ENCODE measurements around the gene CTCFL.

DNA sequence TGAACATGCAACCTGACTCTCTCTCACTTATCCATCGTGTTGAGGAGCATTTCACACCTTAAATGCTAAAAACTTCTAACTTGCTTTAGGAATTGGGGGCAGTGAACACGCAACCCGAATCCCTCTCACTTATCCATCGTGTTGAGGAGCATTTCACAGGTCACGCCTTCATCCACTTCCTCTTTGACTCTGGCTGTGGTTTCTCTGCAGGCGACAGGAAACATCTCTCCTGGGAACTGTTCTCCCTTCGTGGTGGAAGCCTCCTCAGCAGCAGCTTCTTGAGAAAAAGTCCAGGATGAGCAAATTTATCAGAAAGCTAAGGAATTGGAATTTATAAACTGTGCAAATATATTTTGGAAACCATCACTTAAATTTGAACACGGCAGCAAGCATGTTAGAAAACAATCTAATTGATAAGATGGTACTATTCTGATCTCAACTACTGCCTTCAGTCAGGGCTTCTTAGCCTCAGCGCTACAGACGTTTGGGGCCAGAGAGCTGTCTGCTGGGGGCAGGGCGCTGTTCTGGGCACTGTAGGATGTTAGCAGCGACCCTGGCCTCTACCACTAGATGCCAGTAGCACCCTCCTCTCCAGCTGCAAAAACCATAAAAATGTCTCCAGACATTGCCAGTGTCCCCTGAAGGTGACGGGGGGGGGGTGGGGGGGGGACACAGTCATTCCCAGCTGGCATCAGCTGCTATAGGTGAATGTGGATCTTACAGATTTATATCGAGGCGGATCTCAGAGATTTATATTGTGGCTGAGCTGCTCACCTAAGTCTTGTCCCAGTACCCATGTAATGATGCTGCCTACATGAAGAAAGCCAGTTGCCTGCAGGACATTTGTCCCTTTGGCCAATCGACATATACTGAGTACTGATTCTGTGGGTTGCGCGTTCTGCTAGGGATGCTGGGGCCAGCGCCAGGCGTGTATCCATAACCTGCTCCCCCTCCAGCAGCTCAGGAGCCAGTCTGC, 26.2 kb downstream of the CTCFL start:
- TF ChIP-seq EZH2phosphoT487 (IDR thresholded peaks at IDR 0.05; ENCODE audit: insufficient read depth, low read depth) = no peak
- TF ChIP-seq EZH2 (IDR thresholded peaks at IDR 0.05; ENCODE audit: insufficient read depth, poor library complexity, severe bottlenecking) = no peak

Data from GM23248 (cell line).